Measurements from ENCODE around the gene AADACL3.
A peak's percentile ranks its signal among the peaks of the same experiment; 100 is the strongest.

GRCh38 chr1:12760256-12760795 lies 44.4 kb downstream of the AADACL3 start:
- peak; percentile 38 for TF ChIP-seq CTCF (conservative IDR thresholded peaks at IDR 0.05; ENCODE audit: low read depth, low read length)
- no peak for TF ChIP-seq EZH2 (IDR thresholded peaks at IDR 0.05; ENCODE audit: low read length, unreplicated experiment)
- TF ChIP-seq EZH2phosphoT487 (IDR thresholded peaks at IDR 0.05; ENCODE audit: borderline replicate concordance, low read length) = no peak
